ENCODE results near the gene ABL2. TPM values are rescaled to one million over a fixed set of nuclear protein-coding genes. Genes with fewer than 3 reads are reported as not detected.

ABL2 gene
- polyA plus RNA-seq, 1 donor = 7.7 TPM

DNA sequence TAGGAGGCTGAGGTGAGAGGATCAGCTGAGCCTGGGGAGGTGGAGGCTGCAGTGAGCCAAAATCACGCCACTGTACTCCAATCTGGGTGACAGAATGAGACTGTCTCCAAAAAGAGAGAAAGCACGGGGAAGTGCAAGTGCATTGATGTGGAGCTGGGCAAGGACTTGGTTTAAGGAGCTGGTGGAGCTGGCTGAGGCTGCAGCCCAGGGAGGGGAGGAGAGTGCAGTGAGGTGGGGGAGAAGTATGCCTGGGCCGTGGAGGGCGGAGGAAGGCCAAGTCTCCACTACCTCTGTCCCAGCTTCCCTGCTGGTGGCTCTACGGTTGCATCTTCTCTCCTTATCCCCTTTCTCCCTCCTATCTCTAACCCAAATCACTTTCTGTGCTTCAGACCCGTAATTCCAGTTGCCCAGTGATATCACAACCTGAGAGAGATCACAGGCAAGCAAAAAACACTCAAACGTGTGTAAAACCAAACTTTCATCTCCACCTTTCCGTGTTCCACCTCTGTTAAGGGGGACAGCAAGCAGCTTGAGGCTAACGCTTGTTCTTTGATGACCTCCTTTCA lies 136.5 kb downstream of the ABL2 start:
- no peak for DNase-seq (ENCODE audit: low read depth)

DNA sequence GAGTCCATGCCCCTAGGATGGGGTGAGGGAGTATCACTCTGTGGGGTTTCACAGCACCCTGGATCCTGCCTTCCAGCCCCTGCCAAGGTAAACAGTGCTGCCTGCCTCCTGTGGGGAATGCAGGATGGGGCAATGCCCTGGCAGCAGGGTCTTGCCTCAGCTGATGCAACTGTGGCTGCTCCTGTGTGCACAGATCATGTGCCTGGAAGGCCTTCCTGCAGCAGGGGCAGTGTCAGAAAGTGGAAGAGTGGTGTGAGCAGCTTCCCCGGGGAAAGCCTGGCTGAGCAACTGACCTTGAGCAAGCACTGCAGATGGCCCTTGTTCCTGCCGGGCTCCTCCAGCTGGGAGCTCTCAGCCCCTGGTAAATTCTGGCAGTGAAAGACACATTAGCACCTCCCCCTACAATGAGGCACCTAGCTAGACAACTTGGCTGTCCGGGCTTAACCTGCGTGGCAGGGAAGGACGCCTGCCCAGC lies 137.7 kb downstream of the ABL2 start:
- no peak for DNase-seq (ENCODE audit: low read depth)

GRCh38 chr1:179090923-179091322 lies 138.6 kb downstream of the ABL2 start:
- no peak for DNase-seq (ENCODE audit: low read depth)

GRCh38 chr1:179090522-179090921 lies 139.0 kb downstream of the ABL2 start:
- no peak for DNase-seq (ENCODE audit: low read depth)

GRCh38 chr1:179089827-179090482 lies 139.5 kb downstream of the ABL2 start:
- no peak for DNase-seq (ENCODE audit: low read depth)

- DNase-seq (ENCODE audit: low read depth) = no peak
Measured at GRCh38 chr1:179087665-179088064, 141.8 kb downstream of the ABL2 start.

DNA sequence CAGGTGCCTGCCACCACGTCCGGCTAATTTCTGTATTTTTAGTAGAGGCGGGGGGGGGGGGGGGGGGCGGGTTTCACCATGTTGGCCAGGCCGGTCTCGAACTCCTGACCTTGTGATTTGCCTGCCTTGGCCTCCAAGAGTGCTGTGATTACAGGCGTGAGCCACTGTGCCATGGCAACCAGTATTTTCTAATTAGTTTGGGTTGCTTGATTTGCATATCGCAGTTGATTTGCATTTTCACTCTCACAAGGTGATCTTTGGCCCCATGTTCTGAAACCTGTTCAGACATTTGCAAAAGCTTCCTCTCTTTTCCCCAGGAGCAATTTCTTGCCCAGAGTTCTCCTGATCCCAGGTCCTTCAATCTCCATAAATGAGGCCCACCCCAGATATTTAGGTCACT lies 145.9 kb downstream of the ABL2 start:
- DNase-seq (ENCODE audit: low read depth) = no peak

DNA sequence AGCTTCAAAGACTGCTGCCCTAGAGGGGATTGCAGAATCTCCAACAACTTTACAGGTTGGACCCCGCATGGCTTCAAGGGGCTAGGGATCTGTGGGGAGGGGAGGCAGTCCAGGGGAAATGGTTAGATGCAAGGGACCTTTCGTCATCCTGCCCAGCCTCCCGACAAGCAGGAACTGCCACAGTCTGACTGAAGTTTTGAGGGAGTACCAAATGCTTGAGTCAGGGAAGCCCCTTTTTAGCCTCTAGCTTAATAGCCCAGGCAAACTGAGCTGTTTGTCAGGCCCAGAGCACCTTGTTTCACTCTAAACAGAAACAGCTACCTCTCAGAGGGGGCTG lies 146.5 kb downstream of the ABL2 start:
- no peak for DNase-seq (ENCODE audit: low read depth)

DNA sequence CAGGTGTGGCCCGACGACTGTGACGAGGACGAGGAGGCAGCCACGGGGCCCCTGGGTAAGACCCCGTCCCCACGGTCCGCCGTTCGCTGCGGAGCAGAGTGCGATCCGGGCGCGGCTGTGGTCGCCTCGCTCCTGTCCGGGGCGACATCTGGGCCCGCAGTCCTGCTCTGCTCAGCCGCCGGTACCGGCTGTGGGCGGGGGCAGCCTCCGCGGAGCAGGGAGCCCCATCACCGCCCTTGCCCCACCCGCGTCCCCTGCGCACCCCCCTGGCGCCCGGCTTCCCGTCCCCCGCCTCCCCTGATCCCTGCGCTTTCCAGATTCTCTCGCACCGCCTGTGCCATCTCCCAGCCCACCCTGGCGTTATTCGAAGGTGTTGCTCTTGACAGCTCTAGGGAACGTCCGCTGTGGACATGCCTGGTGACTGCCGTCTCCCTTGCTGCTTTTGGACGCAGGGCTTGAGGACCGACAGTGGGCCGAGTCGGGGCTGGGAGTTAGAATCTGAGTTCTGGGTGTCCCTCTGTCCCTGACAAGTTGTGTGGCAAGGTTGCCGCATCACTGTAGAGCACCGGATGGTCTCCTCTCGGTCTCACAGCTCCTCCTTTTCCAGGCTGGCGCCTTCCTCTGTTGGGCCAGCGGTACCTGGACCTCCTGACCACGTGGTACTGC lies 147.0 kb downstream of the ABL2 start:
- no peak for DNase-seq (ENCODE audit: low read depth)

GRCh38 chr1:179081687-179082332 lies 147.7 kb downstream of the ABL2 start, which contains the start of gene TOR3A:
TSS of gene TOR3A (plus strand) at chr1:179082070. CDS start at chr1:179082129, 59 bp downstream.
- peak; percentile 72 for DNase-seq (ENCODE audit: low read depth)

DNA sequence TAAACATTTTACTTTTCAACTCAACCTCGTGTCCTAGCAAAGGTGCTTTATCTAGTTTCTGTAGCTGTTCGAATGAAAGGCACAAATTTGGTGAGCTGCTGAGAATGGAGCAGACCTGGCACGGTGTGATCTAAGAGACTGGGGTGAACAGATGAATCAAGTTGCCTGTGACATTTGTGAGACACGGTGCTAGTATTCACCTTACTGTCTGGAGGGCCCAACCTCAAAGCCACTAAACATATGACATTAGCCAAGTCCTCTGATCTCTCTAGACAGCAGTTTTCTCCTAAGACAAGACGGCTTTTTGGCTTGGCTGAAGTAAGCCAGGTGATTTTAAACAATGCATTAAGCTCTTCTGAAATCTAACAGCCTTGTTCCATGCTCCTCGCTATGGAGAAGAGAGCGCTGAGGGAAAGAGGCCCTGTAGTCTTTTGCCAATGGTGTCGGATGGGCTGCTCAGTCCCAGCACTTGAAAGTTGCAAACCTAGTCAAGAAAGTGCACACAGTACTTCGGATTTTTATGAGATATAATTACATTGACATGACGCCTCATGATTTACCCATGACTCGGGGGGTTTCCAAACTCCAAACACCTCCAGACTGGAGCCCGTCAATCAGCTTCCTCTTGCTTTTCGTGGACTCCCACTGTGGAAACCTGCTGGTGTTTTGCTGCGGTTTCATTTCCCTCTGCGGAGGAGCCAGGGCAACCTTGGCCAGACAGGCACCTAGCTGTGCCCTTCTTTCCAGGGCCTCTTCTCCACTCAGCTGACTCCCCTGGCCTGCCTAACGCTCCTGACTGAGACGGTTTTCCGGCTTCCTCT lies 148.4 kb downstream of the ABL2 start:
- DNase-seq (ENCODE audit: low read depth) = no peak

GRCh38 chr1:179079113-179079761 lies 150.2 kb downstream of the ABL2 start:
- DNase-seq (ENCODE audit: low read depth) = peak; percentile 57

DNA sequence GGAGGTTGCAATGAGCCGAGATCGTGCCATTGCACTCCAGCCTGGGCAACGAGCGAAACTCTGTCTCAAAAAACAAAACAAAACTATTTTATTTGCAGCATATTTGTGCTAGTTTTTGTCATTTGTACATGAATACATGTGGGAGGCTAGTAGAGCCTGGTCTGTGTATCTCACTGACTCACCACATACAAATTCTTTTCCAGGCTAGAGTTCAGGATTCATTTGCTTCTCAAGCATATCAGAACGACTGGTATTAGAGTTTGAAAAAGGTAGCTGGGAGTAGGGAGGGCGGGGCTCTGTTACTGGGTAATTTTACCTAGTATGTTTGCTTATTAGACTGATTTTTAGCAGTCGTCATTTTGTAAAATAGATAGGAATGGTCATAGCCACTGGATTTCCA lies 152.1 kb downstream of the ABL2 start:
- DNase-seq (ENCODE audit: low read depth) = no peak

- DNase-seq (ENCODE audit: low read depth) = no peak
Measured at GRCh38 chr1:179066471-179066870, 163.0 kb downstream of the ABL2 start.

GRCh38 chr1:179061360-179062282 lies 167.9 kb downstream of the ABL2 start:
- no peak for DNase-seq (ENCODE audit: low read depth)

DNA sequence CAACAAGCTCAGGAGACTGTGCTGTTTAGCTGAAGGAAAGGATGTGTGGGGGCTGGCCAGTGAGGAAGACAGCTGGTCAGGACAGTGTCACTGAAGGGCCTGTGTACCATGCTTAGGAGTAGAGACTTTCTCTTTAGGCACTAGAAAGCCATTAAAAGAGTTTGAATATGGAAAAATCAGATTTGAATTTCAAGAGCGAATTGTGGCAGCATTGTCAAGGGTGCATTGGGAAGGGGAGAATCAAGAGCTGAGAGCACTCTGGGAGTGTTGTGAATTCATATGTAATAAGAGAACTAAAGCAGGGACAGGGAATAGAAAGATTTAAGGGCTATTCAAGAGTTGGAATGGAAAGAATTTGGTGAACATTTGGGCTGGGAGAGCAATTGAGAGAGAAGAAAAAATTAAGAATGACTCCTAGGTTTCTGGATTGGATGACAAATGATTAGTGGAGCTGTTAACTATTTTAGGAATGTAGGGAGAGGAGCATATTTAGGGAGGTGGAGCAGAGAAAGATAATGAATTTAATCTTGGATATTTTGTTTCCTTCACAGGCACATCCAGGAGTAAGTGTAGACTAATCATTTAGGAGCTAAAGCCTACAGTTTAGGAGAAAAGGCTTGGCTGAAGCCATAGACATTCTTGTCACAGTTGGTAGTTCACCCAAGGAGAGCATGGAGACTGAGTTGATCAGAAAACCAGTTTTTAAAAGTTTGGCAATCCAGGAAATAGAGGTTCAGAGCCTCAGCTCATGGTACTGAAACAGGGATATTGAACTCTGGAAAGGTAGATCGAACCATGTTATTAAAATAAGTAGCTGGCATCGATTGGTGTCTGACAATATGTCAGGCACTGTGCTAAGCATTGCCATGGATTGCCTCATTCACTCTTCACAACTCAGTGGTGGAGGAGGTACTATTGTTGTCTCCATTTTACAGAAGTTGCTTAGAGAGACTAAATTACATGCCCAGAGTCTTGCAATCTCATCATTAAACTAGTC lies 170.7 kb downstream of the ABL2 start:
- no peak for DNase-seq (ENCODE audit: low read depth)

DNA sequence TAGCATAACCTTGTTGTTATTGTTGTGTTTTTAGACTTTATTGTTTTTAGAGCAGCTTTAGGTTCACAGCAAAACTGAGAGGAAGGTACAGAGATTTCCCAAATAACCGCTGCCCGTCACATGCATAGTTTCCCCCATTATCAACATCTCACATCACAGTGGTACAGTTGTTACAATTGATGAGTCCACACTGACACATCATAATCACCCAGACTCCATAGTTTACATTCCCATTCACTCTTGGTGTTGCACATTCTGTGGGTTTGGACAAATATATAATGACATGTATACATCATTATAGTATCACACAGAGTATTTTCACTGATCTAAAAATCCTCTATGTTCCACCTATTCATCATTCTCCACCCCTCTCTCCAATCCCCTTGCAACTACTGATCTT lies 173.5 kb downstream of the ABL2 start:
- no peak for DNase-seq (ENCODE audit: low read depth)

- DNase-seq (ENCODE audit: low read depth) = no peak
Measured at GRCh38 chr1:179053486-179053885, 176.0 kb downstream of the ABL2 start.

GRCh38 chr1:179052776-179053175 lies 176.7 kb downstream of the ABL2 start:
- no peak for DNase-seq (ENCODE audit: low read depth)

Data from forelimb muscle (tissue), 1 donor.